Activated T-helper 1 cell treated with anti-CD3 and anti-CD28 coated beads, Interleukin-2, amount 50 U/mL, for 16 hours (primary cell): ENCODE data around the gene PRSS48.
"Not testable (repeated sequence)": the region's sequence is repeated elsewhere in the genome, so short reads cannot be mapped to it uniquely, and the experiment has no call there.

ENCODE experiments used
- DNase-seq, 2 donors: peaks; one replicate each; pipeline ENCODE4 v3.0.0-alpha.2; 2020; ENCODE audit warnings: low read depth in 1 of 2, low spot score in 1 of 2

PRSS48 gene, protein sequence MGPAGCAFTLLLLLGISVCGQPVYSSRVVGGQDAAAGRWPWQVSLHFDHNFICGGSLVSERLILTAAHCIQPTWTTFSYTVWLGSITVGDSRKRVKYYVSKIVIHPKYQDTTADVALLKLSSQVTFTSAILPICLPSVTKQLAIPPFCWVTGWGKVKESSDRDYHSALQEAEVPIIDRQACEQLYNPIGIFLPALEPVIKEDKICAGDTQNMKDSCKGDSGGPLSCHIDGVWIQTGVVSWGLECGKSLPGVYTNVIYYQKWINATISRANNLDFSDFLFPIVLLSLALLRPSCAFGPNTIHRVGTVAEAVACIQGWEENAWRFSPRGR

DNA sequence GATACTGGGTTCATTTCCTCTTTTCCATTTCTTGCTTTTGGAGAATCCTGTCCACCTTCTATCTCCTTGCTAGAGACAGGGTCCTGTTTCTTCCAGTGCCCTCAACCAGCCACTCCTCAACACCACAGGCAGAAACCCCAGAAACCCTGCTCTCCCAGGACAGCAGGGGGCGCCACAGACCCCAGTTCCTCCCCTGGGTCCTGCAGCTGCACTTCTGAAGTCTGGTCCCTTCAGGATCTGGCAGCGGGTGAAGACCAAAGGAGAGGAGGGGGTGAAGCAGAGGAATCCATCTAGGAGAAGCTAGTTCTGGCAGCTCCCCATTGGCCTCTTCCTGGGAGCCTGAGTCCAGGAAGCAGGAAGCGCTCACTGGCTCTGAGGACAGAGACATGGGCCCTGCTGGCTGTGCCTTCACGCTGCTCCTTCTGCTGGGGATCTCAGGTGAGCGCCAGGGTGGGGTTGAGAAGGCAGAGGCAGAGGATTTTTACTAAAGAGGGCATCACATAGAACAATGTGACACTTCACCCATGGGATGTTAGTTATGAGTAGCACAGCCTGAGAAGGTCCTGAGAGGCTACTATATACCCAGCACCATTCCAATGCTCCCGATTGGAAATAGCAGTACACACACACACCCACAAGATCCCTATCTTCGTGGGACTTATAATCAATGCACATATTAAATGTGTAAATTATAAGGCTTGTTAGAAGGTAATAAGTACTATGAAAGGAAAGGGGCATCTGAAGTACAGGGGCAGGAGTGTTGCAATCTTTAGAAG is at the start of gene PRSS48:
PRSS48 (plus strand) TSS at position 375 of the 776 bp plus-strand sequence; CDS start at position 387, 12 bp downstream.
- no peak for DNase-seq

DNA sequence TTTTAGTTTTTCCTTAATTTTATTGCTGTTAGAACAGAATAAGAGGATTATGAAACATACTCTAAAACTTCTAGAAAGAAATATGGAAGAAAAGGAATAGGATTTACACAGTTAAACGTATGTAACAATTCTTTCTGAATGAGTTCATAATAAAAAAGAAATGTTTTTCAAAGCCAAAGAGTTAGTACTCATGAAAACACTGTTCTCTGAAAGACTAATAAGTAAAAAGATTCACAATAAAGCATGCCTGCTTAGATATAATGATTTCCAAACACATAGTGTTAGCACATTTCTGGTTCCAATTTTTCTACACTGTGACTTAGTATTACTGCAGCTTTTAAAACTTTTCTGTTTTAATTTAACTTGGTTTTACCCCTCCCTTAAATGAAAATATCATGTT is 49.8 kb upstream of the PRSS48 start:
- DNase-seq = no peak

DNA sequence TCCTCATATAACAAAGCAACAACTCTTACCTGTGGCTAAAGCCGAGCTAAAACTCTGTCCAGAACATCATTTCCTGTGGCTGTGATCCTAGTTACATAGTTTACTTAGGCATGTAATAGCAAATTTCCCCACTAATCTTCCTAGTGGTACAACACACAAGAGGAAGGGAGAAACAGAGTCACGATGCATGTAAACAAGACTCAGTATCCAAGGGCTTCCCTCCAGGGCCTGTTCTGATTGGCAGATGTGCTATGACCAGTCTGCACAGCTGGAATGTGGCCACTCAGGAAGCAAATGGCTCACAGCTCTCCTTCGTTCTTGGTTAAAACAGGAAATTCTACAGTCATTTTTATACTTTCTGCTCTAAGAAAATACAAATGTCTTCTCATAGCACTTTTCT is 49.2 kb upstream of the PRSS48 start:
- no peak for DNase-seq

DNA sequence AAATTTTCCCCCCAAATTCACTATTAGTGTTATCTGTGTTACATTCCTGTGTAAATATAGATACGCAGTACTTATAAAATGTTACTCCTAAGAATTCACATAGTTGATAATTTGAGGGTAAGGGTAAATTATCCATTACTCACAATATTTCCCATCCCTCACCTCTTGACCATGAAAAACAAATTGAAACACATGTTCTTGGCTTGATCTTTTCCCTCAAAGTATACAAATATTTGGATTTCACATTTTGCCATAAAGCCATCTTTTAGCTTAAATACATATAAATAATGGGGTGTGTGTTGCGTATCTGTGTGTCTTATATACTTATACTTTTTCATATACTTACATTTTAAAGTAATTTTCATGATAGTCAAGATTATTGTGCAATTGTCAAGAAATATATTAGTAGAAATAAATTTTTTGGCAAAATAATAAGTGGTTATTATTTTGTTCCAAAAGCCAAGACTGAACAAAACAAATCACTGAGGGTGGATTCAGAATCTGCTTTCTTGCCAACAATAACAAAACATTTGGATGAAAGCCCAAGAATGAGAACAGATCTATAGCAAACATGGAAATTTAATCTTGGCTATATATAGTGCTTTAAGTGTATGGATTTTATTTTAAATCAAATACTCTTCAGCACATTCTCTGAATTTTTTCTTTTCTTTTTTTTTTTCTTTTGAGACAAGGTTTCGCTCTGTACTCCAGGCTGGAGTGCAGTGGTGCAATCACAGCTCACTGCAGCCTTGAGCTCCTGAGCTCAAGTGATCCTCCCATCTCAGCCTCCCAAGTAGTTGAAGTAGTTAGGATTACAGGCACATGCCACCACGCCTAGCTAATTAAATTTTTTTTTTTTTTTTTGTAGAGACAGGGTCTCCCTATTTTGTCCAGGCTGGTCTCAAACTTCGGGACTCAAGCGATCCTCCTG is 48.5 kb upstream of the PRSS48 start:
- DNase-seq = no peak

DNA sequence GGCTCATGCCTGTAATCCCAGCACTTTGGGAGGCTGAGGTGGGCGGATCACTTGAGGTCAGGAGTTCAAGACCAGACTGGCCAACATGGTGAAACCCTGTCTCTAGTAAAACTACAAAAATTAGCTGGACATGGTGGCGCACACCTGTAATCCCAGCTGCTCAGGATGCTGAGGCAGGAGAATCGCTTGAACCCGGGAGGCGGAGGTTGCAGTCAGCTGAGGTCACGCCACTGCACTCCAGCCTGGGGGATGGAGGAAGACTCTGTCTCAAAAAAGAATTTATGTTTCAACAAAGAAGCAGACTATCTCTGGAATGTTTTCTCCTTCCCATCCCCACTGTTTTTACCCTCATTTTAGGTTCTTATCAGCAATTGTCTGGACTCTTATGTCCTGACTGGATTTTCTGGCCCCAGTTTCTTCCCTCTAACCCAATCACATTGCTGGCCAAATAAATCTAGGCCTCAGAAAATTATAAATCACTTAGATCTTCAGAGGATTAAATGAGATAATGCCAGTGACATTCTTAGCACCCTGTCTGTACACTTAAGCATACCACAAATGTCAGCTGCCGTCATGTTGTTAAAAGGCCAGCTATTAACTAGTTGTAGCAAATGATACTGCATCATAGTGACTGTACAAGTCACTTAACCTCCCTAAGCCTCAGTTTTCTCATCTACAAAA is 44.9 kb upstream of the PRSS48 start:
- DNase-seq = no peak

DNA sequence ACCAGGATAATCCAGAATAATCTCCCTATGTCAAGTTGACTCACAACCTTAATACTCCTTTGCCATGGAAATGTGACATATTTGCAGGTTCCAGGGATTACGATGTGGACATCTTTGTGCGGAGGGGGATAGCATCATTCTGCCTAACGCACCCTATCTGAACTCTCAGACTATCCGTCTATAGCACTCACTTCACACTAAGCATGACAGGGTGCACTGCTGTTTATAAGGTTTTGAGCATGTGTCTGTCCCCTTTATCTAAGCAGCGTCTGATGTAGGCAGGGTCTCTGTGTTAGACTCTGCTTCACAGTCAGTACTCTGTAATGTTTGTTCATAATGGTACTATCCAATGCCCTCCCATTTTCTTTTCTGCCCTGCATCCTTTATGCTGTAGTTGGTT is 43.4 kb upstream of the PRSS48 start:
- DNase-seq = no peak

DNA sequence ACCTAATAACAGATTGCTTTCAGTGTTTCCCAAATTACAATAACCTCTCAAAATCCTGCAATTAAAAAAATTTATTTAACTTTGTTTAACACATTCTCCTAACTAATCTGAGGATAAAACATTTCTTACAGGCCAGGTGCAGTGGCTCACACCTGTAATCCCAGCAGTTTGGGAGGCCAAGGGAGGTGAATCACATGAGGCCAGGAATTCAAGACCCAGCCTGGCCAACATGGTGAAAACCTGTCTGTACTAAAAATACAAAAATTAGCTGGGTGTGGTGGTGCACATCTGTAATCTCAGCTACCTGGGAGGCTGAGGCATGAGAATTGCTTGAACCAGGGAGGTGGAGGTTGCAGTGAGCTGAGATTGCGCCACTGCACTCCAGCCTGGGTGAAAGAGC is 41.6 kb upstream of the PRSS48 start:
- not testable (repeated sequence) for DNase-seq

DNA sequence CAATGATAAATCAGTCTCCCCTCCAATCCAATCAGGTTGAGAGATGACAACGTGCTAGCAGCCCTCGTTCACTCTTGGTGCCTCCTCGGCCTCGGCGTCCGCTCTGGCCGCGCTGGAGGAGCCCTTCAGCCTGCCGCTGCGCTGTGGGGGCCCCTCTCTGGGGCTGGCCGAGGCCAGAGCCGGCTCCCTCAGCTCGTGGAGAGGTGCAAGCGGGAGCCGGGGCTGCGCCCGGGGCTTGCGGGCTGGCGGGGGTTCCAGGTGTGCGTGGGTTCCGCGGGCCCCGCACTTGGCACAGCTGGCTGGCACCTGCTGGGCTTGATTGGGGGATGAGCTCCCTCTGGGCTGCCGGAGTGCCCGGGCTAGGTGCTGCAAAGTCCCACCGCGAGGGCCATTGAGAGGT is 40.9 kb upstream of the PRSS48 start:
- DNase-seq = no peak

DNA sequence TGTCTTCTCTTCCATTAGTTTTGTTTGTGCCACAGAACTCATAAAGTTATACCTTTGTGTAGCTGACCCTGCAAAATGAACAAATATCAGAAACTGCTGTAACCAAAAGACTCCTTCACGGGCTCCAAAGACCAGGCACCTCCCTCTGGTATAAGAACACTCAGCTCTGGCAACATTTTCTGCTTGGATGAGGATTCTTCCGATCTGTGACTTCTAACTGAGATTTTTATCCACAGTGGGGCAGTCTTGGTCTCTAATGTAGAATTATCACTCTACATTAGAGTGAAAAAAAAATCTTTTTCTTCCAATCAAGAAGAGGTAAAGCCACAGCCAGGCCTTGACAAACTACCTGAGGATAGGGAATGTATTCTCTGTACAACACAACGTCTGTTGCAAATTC is 38.5 kb upstream of the PRSS48 start:
- no peak for DNase-seq

DNA sequence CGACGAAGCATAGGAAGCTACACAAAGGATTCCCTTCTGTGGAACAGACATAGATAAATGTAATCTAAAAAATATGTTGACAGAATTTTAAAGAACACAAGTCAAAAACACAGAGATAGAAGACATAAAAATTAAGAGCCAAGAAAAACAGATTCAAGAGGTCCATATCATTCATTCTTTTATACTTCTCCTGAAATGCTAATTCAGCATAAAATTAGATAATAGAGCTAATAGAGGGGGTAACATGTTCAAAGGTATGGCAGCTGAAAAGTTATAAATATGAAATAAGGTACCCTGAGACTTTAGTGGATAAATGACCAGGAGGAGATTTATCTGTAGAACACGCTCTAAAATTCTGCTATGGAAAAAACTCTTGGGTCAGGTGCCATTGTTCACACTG is 37.4 kb upstream of the PRSS48 start:
- DNase-seq = no peak

DNA sequence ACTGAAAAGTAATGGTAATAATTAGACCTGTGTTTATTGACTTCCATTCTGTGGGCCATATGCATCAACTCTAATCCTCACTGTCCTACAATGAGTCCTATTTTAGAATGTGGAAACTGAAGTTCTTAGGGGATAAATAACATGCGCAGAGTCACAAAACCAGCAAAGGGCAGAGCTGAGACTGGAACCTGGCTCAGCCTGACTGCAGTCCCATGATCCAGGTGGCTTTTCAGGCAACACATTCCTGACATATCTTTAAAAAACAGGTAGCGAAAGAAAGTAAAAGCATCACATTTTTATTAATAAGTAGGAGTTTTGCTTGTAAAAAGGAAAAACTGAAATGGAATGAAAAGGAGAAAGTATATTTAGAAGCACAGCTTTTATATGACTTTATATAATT is 34.7 kb upstream of the PRSS48 start:
- no peak for DNase-seq

DNA sequence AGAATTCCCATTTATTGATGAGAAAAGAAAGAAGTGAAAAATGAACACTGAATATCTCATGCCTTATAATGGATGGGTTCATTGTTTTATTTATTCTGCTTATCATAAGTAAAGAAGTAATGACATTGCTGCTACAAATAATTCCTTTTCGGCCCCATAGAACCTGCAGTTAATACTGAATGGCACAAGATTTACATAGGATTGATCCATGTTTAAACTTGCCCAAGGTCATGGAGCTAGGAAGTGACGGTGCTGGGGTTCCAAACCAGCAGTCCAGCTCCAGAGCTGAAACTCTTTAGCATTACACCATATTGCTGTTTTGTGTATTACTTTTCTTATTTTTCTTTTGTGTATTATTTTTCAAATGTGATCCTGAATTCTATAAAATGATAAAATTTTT is 30.2 kb upstream of the PRSS48 start:
- no peak for DNase-seq

DNA sequence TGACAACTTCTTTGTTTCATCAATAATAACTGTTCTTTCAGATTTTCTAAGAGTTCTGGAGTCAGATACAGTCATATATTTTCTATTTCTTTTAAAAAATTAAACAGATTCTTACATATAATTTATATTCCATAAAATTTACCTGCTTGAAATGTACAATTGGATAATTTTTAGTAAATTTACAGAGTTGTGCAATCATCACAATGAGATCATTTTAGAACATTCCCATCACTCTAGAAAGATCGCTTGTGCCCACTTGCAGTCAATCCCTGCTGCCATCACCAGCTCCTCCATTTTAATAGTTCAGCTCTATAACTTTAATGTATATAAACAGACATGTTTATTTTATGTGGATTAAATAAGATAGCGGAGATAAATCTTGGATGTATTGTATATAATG is 29.6 kb upstream of the PRSS48 start:
- no peak for DNase-seq

DNA sequence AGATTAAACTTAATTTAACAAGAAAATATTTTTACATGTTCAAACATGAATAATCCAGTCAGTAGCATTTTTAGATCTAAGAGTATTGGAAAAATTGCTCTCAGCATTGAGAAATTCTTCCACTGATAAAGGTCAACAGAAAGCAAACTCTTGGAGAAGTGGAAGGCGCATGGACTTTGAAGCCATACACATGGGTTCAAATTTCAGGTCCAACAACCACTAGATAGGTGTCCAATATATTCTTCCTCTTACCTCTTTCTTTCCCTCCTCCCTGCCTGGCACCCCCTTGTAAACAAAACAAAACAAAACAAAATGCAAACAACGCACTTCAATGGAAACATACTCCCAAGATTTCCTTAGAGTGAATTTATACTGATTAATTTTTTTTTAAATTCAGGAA is 28.4 kb upstream of the PRSS48 start:
- no peak for DNase-seq

DNA sequence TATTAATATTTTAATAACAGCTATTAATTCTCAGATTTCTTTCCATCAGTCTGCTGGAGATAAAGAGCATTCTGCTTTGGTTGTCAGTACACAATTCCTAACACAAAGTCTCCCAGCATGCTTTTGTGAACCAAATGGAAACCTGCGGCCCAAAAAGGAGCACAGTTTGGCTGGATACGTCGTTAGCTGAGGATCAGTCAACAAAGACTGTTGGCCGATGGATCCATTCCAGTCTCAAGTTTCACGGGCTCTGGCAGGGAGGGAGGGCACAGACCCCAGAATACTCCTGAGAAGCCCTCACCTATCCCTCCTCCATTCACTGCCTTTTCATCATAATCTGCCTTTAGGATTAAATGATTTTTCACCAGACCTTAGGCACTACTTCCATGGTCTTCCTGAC is 26.3 kb upstream of the PRSS48 start:
- no peak for DNase-seq

DNA sequence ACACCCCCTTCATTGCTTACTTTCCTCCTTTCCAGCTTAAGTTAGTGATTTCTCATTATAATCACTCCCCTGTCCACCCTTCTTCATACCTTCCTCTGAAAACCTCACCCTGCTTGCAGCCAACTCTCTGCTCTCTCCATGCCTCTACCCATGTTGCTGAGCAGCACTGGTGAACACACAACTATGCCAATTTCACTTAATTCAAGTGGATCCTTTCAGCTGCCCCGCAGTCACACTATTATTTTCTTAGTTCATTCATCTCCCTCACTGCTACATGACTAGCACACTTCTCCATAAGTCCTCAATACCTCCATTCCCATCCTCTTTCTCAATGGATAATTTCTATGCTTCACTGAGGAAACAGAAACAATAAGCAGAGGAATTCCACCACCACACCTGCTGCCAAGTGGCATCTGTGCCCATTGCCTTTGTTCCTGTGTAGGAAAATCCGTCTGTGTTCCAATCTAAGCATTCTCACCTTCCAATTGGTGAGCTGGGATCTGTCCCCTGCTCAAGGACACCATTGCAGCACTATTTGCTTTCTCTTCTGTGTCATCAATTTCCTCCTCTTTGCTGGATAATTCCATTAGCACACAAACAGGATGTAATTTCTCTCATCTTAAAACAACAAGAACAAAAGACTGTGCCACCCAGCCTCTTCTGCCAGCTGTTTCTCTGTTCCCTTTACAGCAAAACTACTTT is 25.2 kb upstream of the PRSS48 start:
- DNase-seq = no peak

DNA sequence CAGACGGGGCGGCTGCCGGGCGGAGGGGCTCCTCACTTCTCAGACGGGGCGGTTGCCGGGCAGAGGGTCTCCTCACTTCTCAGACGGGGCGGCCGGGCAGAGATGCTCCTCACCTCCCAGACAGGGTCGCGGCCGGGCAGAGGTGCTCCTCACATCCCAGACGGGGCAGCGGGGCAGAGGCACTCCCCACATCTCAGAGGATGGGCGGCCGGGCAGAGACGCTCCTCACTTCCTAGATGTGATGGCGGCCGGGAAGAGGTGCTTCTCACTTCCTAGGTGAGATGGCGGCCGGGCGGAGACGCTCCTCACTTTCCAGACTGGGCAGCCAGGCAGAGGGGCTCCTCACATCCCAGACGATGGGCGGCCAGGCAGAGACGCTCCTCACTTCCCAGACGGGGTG is 21.7 kb upstream of the PRSS48 start:
- DNase-seq = not testable (repeated sequence)

DNA sequence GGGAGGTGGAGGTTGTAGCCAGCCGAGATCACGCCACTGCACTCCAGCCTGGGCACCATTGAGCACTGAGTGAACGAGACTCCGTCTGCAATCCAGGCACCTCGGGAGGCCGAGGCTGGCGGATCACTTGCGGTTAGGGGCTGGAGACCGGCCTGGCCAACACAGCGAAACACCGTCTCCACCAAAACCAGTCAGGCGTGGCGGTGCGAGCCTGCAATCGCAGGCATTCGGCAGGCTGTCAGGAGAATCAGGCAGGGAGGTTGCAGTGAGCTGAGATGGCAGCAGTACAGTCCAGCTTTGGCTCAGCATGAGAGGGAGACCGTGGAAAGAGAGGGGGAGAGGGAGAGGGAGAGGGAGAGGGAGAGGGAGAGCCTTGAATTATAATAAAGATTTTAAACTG is 21.3 kb upstream of the PRSS48 start:
- DNase-seq = not testable (repeated sequence)

DNA sequence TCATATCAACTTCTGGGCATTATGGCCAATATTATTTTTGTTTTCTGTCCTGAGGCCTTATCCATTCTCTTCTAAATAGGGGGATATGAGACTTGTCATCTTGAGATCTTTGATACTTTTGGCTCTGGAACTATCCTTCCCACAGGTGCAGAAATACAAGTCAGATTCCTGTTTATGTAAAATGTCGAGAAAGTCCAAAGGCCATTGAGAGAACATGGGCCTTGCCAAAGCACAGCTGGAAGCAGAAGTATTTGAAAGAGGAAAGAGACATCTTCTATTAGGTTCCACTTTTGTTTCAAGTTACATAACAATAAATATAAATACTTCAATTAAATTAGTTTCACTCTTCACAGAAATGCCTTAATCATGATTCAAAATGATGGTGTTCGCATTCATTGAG is 20.8 kb upstream of the PRSS48 start:
- no peak for DNase-seq

DNA sequence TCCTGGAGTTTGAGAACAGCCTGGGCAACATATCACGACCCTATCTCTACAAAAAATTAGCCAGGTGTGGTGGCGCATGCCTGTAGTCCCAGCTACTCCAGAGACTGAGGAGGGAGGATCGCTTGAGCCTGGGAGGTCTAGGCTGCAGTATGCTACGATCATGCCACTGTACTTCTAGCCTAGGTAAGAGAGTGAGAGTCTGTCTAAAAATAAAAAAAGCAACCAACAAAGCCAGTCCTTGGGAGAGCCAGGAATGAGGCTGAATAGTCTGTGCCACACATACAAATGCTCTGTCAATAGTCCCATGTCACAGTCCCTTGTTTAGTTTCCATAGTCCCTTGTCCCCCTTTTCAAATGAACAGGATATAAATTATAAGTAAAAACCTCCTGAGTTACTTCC is 19.3 kb upstream of the PRSS48 start:
- no peak for DNase-seq
